Trophoblast cell (in vitro differentiated cells and primary cell): ENCODE measurements around the gene ADCY1.

Experiments
- DNase-seq, 2 donors: peaks; one replicate each; pipeline ENCODE4 v3.0.0-alpha.2; 2016
- H2AFZ ChIP-seq: 2 replicates; pipeline ENCODE4 v1.6.1; 2013; ENCODE audit warnings: low read length, moderate library complexity, mild to moderate bottlenecking; ENCODE audit not compliant: insufficient read depth, poor library complexity
- H2AK5ac ChIP-seq: 2 replicates; pipeline ENCODE4 v1.6.1; 2013; ENCODE audit warnings: mild to moderate bottlenecking, low read length
- H2BK120ac ChIP-seq: 2 replicates; pipeline ENCODE4 v1.6.1; 2013; ENCODE audit warnings: low read length, mild to moderate bottlenecking, moderate library complexity; ENCODE audit not compliant: insufficient read depth, poor library complexity
- H2BK12ac ChIP-seq: 2 replicates; pipeline ENCODE4 v1.6.1; 2013; ENCODE audit warnings: mild to moderate bottlenecking, low read length, moderate library complexity
- H2BK5ac ChIP-seq: 2 replicates; pipeline ENCODE4 v1.6.1; 2013; ENCODE audit warnings: low read length, low read depth, moderate library complexity, mild to moderate bottlenecking; ENCODE audit not compliant: poor library complexity
- H3K14ac ChIP-seq: 2 replicates; pipeline ENCODE4 v1.6.1; 2013; ENCODE audit warnings: mild to moderate bottlenecking, low read length
- H3K18ac ChIP-seq: 2 replicates; pipeline ENCODE4 v1.6.1; 2013; ENCODE audit warnings: mild to moderate bottlenecking, low read length
- H3K23ac ChIP-seq: 2 replicates; pipeline ENCODE4 v1.6.1; 2013; ENCODE audit warnings: low read length
- H3K27ac ChIP-seq: 2 replicates; pipeline ENCODE4 v1.5.1; 2013; ENCODE audit warnings: low read depth, mild to moderate bottlenecking, inconsistent platforms, low read length, moderate library complexity
- H3K27me3 ChIP-seq: 2 replicates; pipeline ENCODE4 v1.6.1; 2013; ENCODE audit warnings: inconsistent platforms, mild to moderate bottlenecking, low read length, moderate library complexity; ENCODE audit not compliant: insufficient read depth
- H3K36me3 ChIP-seq, 2 experiments: 1 replicate in 1 of 2; 2 replicates in 1 of 2; pipeline ENCODE4 v1.6.1; 2013; ENCODE audit warnings: low read length in 2 of 2, mild to moderate bottlenecking in 2 of 2, moderate library complexity in 1 of 2; ENCODE audit not compliant: insufficient read depth in 2 of 2, control insufficient read depth in 1 of 2
- H3K4ac ChIP-seq: 2 replicates; pipeline ENCODE4 v1.6.1; 2013; ENCODE audit warnings: low read depth, mild to moderate bottlenecking, low read length, moderate library complexity
- H3K4me1 ChIP-seq, 2 experiments: 1 replicate in 1 of 2; 2 replicates in 1 of 2; pipeline ENCODE4 v1.6.1; 2013; ENCODE audit warnings: low read length in 2 of 2, mild to moderate bottlenecking in 2 of 2, moderate library complexity in 1 of 2; ENCODE audit not compliant: insufficient read depth in 2 of 2, control insufficient read depth in 1 of 2
- H3K4me2 ChIP-seq: 2 replicates; pipeline ENCODE4 v1.6.1; 2013; ENCODE audit warnings: inconsistent platforms, mild to moderate bottlenecking, low read length, moderate library complexity
- H3K4me3 ChIP-seq: 2 replicates; pipeline ENCODE4 v1.5.1; 2013; ENCODE audit warnings: mild to moderate bottlenecking, low read depth, low read length, inconsistent platforms
- H3K79me1 ChIP-seq: one replicate; pipeline ENCODE4 v1.6.1; 2013; ENCODE audit warnings: low read length
- H3K79me2 ChIP-seq: 2 replicates; pipeline ENCODE4 v1.6.1; 2013; ENCODE audit warnings: low read length, mild to moderate bottlenecking; ENCODE audit not compliant: control insufficient read depth, insufficient read depth, poor library complexity
- H3K9ac ChIP-seq: 2 replicates; pipeline ENCODE4 v1.6.1; 2013; ENCODE audit warnings: mild to moderate bottlenecking, low read length
- H3K9me3 ChIP-seq: 2 replicates; pipeline ENCODE4 v1.6.1; 2013; ENCODE audit warnings: low read depth, mild to moderate bottlenecking, control low read depth, inconsistent platforms, low read length; ENCODE audit not compliant: insufficient read depth
- H4K12ac ChIP-seq: 2 replicates; pipeline ENCODE4 v1.6.1; 2013; ENCODE audit warnings: low read depth, mild to moderate bottlenecking, low read length, moderate library complexity
- H4K8ac ChIP-seq: 2 replicates; pipeline ENCODE4 v1.6.1; 2013; ENCODE audit warnings: low read depth, mild to moderate bottlenecking, low read length, moderate library complexity
- H4K91ac ChIP-seq: one replicate; pipeline ENCODE4 v1.6.1; 2013; ENCODE audit warnings: low read depth, mild to moderate bottlenecking, low read length, moderate library complexity
- whole genome bisulfite sequencing: extraction: QIAGEN DNeasy Blood & Tissue Kit; methylation state at CpG from one replicate; pipeline ENCODE4 v1.1.7; 2013; ENCODE audit warnings: missing lambda C conversion rate; ENCODE audit not compliant: insufficient read length, insufficient coverage; ENCODE audit errors: extremely low coverage; 5-methylcytosine and 5-hydroxymethylcytosine counted together

The ADCY1 gene

GRCh38 chr7:45610660-45611299 is 36.6 kb downstream of the ADCY1 start:
- WGBS = 80% methylated on average over 1 of the region's 3 CpGs
- H3K4me3 ChIP-seq = no peak overlapping the region
- H3K27ac ChIP-seq = no peak overlapping the region
- no peak overlapping the region for H2BK120ac ChIP-seq
- H3K18ac ChIP-seq = no peak overlapping the region
- no peak overlapping the region for H3K23ac ChIP-seq
- H4K91ac ChIP-seq = no peak overlapping the region
- H3K9me3 ChIP-seq = peaks cover 11% of the 10 kb centered on the region
- H2AK5ac ChIP-seq = no peak overlapping the region
- H4K12ac ChIP-seq = no peak overlapping the region
- H3K27me3 ChIP-seq = no peaks in the 10 kb centered on the region
- H2AFZ ChIP-seq = no peak overlapping the region
- H3K4ac ChIP-seq = no peak overlapping the region
- H2BK12ac ChIP-seq = no peak overlapping the region
- H3K4me2 ChIP-seq = no peak overlapping the region
- H3K9ac ChIP-seq = no peak overlapping the region
- no peaks in the 10 kb centered on the region for H3K36me3 ChIP-seq
- H3K79me2 ChIP-seq = no peaks in the 10 kb centered on the region
- DNase-seq = no peak
- no peak overlapping the region for H4K8ac ChIP-seq
- H2BK5ac ChIP-seq = no peak overlapping the region
- H3K79me1 ChIP-seq = no peaks in the 10 kb centered on the region
- no peaks in the 10 kb centered on the region for H3K4me1 ChIP-seq
- no peak overlapping the region for H3K14ac ChIP-seq

GRCh38 chr7:45617166-45617565 is 43.0 kb downstream of the ADCY1 start:
- Histone ChIP-seq H3K27me3 (no peaks in the 10 kb centered on the region), H4K12ac (no peak overlapping the region), H3K14ac (no peak overlapping the region), H4K8ac (no peak overlapping the region), H3K4me3 (no peak overlapping the region), H2BK5ac (no peak overlapping the region), H3K4me2 (no peak overlapping the region), H3K9me3 (peaks cover 6% of the 10 kb centered on the region), H2AK5ac (no peak overlapping the region), H3K36me3 (no peaks in the 10 kb centered on the region), H3K9ac (peak overlapping the region; percentile 71), H3K27ac (no peak overlapping the region), H3K18ac (no peak overlapping the region), H2BK120ac (no peak overlapping the region), H2BK12ac (no peak overlapping the region), H4K91ac (no peak overlapping the region), H3K79me2 (no peaks in the 10 kb centered on the region), H2AFZ (no peak overlapping the region), H3K23ac (no peak overlapping the region), H3K4ac (no peak overlapping the region), H3K4me1 (no peaks in the 10 kb centered on the region), H3K79me1 (no peaks in the 10 kb centered on the region)
- no peak for DNase-seq
- WGBS = no CpG with 5 or more reads among the region's 3 CpGs

GRCh38 chr7:45622058-45622457 is 47.9 kb downstream of the ADCY1 start:
- no peak overlapping the region for H3K4ac ChIP-seq
- peak overlapping the region; percentile 1 for H3K4me3 ChIP-seq
- H2BK5ac ChIP-seq = no peak overlapping the region
- H2BK120ac ChIP-seq = no peak overlapping the region
- no peak overlapping the region for H2BK12ac ChIP-seq
- peaks cover 3% of the 10 kb centered on the region for H3K9me3 ChIP-seq
- no peaks in the 10 kb centered on the region for H3K27me3 ChIP-seq
- H4K91ac ChIP-seq = no peak overlapping the region
- H3K4me1 ChIP-seq = no peaks in the 10 kb centered on the region
- WGBS = no CpG with 5 or more reads among the region's 9 CpGs
- no peak overlapping the region for H4K8ac ChIP-seq
- no peak overlapping the region for H3K23ac ChIP-seq
- no peak overlapping the region for H3K27ac ChIP-seq
- H3K79me1 ChIP-seq = no peaks in the 10 kb centered on the region
- no peak overlapping the region for H2AK5ac ChIP-seq
- H3K9ac ChIP-seq = no peak overlapping the region
- no peak overlapping the region for H2AFZ ChIP-seq
- no peak overlapping the region for H4K12ac ChIP-seq
- H3K79me2 ChIP-seq = no peaks in the 10 kb centered on the region
- no peaks in the 10 kb centered on the region for H3K36me3 ChIP-seq
- no peak for DNase-seq
- no peak overlapping the region for H3K4me2 ChIP-seq
- no peak overlapping the region for H3K14ac ChIP-seq
- H3K18ac ChIP-seq = no peak overlapping the region

- H2AK5ac ChIP-seq = no peak overlapping the region
- no peak overlapping the region for H4K8ac ChIP-seq
- H3K27me3 ChIP-seq = no peaks in the 10 kb centered on the region
- H3K27ac ChIP-seq = no peak overlapping the region
- H3K36me3 ChIP-seq = no peaks in the 10 kb centered on the region
- H4K91ac ChIP-seq = no peak overlapping the region
- no peak overlapping the region for H3K9ac ChIP-seq
- no peaks in the 10 kb centered on the region for H3K79me1 ChIP-seq
- WGBS = no CpG with 5 or more reads among the region's 7 CpGs
- no peak overlapping the region for H4K12ac ChIP-seq
- H3K4me1 ChIP-seq = no peaks in the 10 kb centered on the region
- no peaks in the 10 kb centered on the region for H3K79me2 ChIP-seq
- no peak overlapping the region for H3K4me2 ChIP-seq
- no peak overlapping the region for H2BK120ac ChIP-seq
- H2AFZ ChIP-seq = no peak overlapping the region
- no peak overlapping the region for H2BK5ac ChIP-seq
- H3K23ac ChIP-seq = no peak overlapping the region
- no peak overlapping the region for H3K18ac ChIP-seq
- H3K14ac ChIP-seq = no peak overlapping the region
- H3K9me3 ChIP-seq = peaks cover under 1% of the 10 kb centered on the region
- H3K4ac ChIP-seq = no peak overlapping the region
- H3K4me3 ChIP-seq = no peak overlapping the region
- H2BK12ac ChIP-seq = no peak overlapping the region
- no peak for DNase-seq
Measured at GRCh38 chr7:45623157-45623556, 49.0 kb downstream of the ADCY1 start.
